ENCODE measurements around the gene CYTH1.
"Not testable (repeated sequence)": the region's sequence is repeated elsewhere in the genome, so short reads cannot be mapped to it uniquely, and the experiment has no call there.

The CYTH1 gene

DNA sequence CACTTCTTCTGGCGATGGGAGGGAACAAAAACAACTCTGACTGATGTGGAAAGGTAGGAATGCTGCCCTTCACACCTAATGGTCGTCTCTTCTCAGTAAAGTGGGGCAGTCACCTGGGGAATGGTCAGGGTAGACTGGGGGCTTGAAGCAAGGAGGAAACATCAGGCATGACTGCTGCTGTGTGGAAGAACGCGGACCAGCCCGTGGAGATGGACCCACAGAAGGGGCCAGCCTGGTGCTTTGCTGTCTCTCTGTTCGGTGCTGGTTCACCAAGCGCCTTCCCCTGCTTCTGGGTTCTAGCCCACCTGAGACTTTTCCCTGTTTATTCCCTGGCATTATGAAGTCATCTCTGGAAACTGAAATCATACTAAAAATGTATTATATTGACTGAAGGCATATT is 108.7 kb downstream of the CYTH1 start:
- H3K27ac ChIP-seq (ENCODE audit: insufficient read depth, low read depth, low read length, poor library complexity, severe bottlenecking): no peak overlapping the region
- 94 to 95% methylated on average over 7 of the region's 7 CpGs for WGBS, 2 experiments
- H3K27me3 ChIP-seq (ENCODE audit: control insufficient read depth, insufficient read depth, low read length, poor library complexity, severe bottlenecking): no peaks in the 10 kb centered on the region
- H3K4me1 ChIP-seq (ENCODE audit: control insufficient read depth, insufficient read depth, low read length): no peaks in the 10 kb centered on the region
- H3K36me3 ChIP-seq (ENCODE audit: control insufficient read depth, insufficient read depth, low read length): no peaks in the 10 kb centered on the region
- H3K9me3 ChIP-seq (ENCODE audit: control insufficient read depth, low read length): no peaks in the 10 kb centered on the region
- H3K4me3 ChIP-seq (ENCODE audit: insufficient read depth, low read depth, low read length): no peak overlapping the region

GRCh38 chr17:78672871-78673371 is 109.2 kb downstream of the CYTH1 start:
- H3K4me1 ChIP-seq (ENCODE audit: control insufficient read depth, insufficient read depth, low read length): no peaks in the 10 kb centered on the region
- 95 to 96% methylated on average over 5 of the region's 5 CpGs for whole genome bisulfite sequencing, 2 experiments
- H3K4me3 ChIP-seq (ENCODE audit: insufficient read depth, low read depth, low read length): no peak overlapping the region
- no peaks in the 10 kb centered on the region for H3K36me3 ChIP-seq (ENCODE audit: control insufficient read depth, insufficient read depth, low read length)
- no peak overlapping the region for H3K27ac ChIP-seq (ENCODE audit: insufficient read depth, low read depth, low read length, poor library complexity, severe bottlenecking)
- no peaks in the 10 kb centered on the region for H3K27me3 ChIP-seq (ENCODE audit: control insufficient read depth, insufficient read depth, low read length, poor library complexity, severe bottlenecking)
- H3K9me3 ChIP-seq (ENCODE audit: control insufficient read depth, low read length): no peaks in the 10 kb centered on the region

DNA sequence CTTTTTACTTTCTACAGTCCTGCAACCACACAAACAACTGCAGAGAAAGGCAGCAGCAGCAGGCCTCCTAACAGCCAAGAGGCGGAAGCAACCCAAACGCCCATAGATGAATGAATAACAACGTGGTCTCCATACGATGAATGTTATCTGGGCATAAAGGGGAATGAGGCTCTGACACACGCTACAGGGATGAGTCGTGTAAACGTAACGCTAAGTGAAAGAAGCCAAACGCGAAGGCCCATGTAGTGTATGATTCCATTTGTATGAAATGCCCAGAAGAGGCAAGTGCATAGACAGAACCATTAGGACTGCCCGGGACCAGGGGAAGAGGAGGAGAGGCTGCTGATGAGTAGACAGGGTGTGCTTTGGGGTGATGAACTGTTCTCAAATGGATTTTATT is 110.1 kb downstream of the CYTH1 start:
- Histone ChIP-seq H3K4me1 (ENCODE audit: control insufficient read depth, insufficient read depth, low read length) (no peaks in the 10 kb centered on the region), H3K4me3 (ENCODE audit: insufficient read depth, low read depth, low read length) (no peak overlapping the region), H3K36me3 (ENCODE audit: control insufficient read depth, insufficient read depth, low read length) (no peaks in the 10 kb centered on the region), H3K27me3 (ENCODE audit: control insufficient read depth, insufficient read depth, low read length, poor library complexity, severe bottlenecking) (no peaks in the 10 kb centered on the region), H3K9me3 (ENCODE audit: control insufficient read depth, low read length) (no peaks in the 10 kb centered on the region), H3K27ac (ENCODE audit: insufficient read depth, low read depth, low read length, poor library complexity, severe bottlenecking) (no peak overlapping the region)
- 94 to 95% methylated on average over 11 of the region's 11 CpGs for WGBS, 2 experiments

- H3K9me3 ChIP-seq (ENCODE audit: control insufficient read depth, low read length); H3K4me1 ChIP-seq (ENCODE audit: control insufficient read depth, insufficient read depth, low read length); H3K27ac ChIP-seq (ENCODE audit: insufficient read depth, low read depth, low read length, poor library complexity, severe bottlenecking); H3K27me3 ChIP-seq (ENCODE audit: control insufficient read depth, insufficient read depth, low read length, poor library complexity, severe bottlenecking); H3K4me3 ChIP-seq (ENCODE audit: insufficient read depth, low read depth, low read length); H3K36me3 ChIP-seq (ENCODE audit: control insufficient read depth, insufficient read depth, low read length): not testable (repeated sequence)
- WGBS, 2 experiments: 76 to 80% methylated on average over 3 of the region's 3 CpGs
Measured at GRCh38 chr17:78671726-78672001, 110.4 kb downstream of the CYTH1 start.

DNA sequence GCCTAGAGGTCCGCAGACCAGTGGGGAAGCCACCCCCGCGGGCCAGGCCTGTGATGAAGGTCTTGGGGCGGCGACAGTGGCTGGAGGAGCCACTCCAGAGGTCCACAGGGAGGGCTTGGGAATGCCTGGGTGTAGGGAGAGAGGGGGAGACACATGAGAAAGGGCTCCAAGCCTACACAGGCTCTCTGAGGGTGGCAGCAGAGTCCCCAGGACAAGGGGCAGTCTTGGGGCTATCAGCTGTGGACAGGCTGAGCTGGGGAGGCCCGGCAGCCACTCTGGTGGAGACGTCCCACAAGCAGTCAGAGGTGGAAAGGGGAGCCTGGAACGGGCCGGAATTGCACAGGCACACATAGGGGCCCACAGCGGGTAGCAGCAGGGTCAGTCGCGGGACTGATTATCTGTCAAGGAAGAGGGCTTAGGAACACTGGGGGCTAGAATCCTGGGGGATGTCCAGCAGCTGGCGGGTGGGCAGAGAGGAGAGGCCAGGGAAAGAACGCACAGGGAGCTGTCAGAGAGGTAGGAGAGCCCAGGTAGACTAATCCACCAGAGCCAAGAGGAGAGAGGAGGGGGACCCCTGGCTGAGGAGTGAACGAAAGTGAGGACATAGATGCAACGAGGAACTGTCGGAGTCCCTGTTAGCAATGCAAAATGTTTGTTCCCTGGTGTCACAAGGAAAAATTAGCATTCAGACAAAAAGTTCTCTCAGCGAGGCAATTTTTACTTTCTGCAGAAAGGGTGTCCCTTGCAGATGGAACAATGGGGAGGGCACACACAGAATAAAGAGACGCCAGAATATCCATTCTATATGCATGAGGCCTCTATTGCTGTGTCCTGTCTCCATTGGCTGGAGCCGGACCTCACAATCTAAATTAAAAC is 111.0 kb downstream of the CYTH1 start:
- Histone ChIP-seq H3K36me3 (ENCODE audit: control insufficient read depth, insufficient read depth, low read length) (no peaks in the 10 kb centered on the region), H3K9me3 (ENCODE audit: control insufficient read depth, low read length) (no peaks in the 10 kb centered on the region), H3K4me3 (ENCODE audit: insufficient read depth, low read depth, low read length) (no peak overlapping the region), H3K4me1 (ENCODE audit: control insufficient read depth, insufficient read depth, low read length) (peaks cover 7% of the 10 kb centered on the region), H3K27me3 (ENCODE audit: control insufficient read depth, insufficient read depth, low read length, poor library complexity, severe bottlenecking) (no peaks in the 10 kb centered on the region), H3K27ac (ENCODE audit: insufficient read depth, low read depth, low read length, poor library complexity, severe bottlenecking) (no peak overlapping the region)
- WGBS, 2 experiments: 91% methylated on average over 20 of the region's 20 CpGs

DNA sequence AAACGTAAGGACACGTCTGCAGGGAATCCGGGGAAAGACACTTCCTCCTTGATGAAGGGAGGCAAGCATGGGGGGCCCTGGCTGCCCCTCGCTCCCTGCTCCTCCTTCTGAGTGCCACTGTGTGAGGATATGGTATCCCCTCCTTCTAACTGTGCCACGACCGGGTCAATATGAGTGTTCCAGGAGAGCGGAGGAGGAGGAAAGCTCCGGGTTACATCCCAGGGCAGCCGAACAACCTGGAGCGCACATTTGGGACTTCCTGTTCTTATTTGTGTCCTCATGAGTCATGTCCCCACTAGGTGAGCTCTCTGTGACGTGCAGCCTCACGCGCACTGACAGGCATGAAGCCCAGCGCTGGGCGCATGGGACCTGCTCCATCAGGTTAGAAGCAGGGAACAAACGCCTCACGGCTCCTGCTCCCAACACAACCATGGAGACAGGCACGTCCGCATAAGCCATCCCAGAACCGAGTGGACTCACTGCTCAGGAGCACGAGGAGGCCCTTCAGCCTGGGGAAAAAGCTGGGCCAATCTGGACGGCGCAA is 112.0 kb downstream of the CYTH1 start:
- Histone ChIP-seq H3K9me3 (ENCODE audit: control insufficient read depth, low read length) (no peaks in the 10 kb centered on the region), H3K4me3 (ENCODE audit: insufficient read depth, low read depth, low read length) (no peak overlapping the region), H3K27me3 (ENCODE audit: control insufficient read depth, insufficient read depth, low read length, poor library complexity, severe bottlenecking) (no peaks in the 10 kb centered on the region), H3K27ac (ENCODE audit: insufficient read depth, low read depth, low read length, poor library complexity, severe bottlenecking) (no peak overlapping the region), H3K4me1 (ENCODE audit: control insufficient read depth, insufficient read depth, low read length) (peaks cover 7% of the 10 kb centered on the region), H3K36me3 (ENCODE audit: control insufficient read depth, insufficient read depth, low read length) (no peaks in the 10 kb centered on the region)
- WGBS, 2 experiments: 95% methylated on average over 23 of the region's 23 CpGs

DNA sequence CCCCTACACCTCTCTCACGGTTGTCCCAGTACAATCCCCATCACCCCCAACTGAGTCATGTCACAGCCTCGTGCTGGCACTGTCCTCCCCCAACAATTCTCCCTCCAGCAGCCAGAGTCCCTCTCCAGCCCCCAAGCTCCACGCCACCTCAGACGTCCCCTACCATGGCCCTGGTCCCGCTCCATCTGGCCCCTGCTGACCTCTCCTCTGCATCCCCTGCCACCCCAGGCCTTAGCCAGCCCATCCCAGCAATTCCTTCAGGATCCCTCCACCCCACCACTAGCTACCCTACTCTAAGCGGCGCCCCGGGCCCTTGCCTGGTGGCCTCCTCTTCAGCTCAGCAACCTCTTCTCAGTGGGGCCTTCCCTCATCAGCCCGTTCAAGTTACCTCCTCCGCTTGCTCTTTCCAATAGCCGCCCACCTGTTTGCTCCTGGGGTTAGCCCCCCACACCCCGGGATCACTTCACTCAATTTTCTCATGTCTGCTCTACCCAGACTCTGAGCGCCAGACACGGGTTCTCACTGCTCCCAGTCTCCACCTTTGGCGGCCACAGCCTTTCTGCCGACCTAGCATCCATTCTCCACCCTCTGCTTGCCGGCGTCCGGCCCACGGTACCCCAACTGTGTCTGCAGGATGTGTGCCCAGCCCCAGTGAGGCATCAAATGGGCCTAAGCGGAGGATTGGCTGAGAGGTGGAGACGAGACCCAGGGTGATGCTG is 112.7 kb downstream of the CYTH1 start:
- no peak overlapping the region for H3K27ac ChIP-seq (ENCODE audit: insufficient read depth, low read depth, low read length, poor library complexity, severe bottlenecking)
- peaks cover 7% of the 10 kb centered on the region for H3K4me1 ChIP-seq (ENCODE audit: control insufficient read depth, insufficient read depth, low read length)
- no peaks in the 10 kb centered on the region for H3K9me3 ChIP-seq (ENCODE audit: control insufficient read depth, low read length)
- H3K36me3 ChIP-seq (ENCODE audit: control insufficient read depth, insufficient read depth, low read length): no peaks in the 10 kb centered on the region
- whole genome bisulfite sequencing, 2 experiments: 93% methylated on average over 22 of the region's 22 CpGs
- H3K27me3 ChIP-seq (ENCODE audit: control insufficient read depth, insufficient read depth, low read length, poor library complexity, severe bottlenecking): no peaks in the 10 kb centered on the region
- no peak overlapping the region for H3K4me3 ChIP-seq (ENCODE audit: insufficient read depth, low read depth, low read length)

- Histone ChIP-seq H3K4me1 (ENCODE audit: control insufficient read depth, insufficient read depth, low read length) (peaks cover 7% of the 10 kb centered on the region), H3K9me3 (ENCODE audit: control insufficient read depth, low read length) (no peaks in the 10 kb centered on the region), H3K27me3 (ENCODE audit: control insufficient read depth, insufficient read depth, low read length, poor library complexity, severe bottlenecking) (no peaks in the 10 kb centered on the region), H3K4me3 (ENCODE audit: insufficient read depth, low read depth, low read length) (no peak overlapping the region), H3K27ac (ENCODE audit: insufficient read depth, low read depth, low read length, poor library complexity, severe bottlenecking) (no peak overlapping the region), H3K36me3 (ENCODE audit: control insufficient read depth, insufficient read depth, low read length) (no peaks in the 10 kb centered on the region)
- WGBS, 2 experiments: 87 to 93% methylated on average over 4 of the region's 4 CpGs
Measured at GRCh38 chr17:78668847-78669246, 113.2 kb downstream of the CYTH1 start.

DNA sequence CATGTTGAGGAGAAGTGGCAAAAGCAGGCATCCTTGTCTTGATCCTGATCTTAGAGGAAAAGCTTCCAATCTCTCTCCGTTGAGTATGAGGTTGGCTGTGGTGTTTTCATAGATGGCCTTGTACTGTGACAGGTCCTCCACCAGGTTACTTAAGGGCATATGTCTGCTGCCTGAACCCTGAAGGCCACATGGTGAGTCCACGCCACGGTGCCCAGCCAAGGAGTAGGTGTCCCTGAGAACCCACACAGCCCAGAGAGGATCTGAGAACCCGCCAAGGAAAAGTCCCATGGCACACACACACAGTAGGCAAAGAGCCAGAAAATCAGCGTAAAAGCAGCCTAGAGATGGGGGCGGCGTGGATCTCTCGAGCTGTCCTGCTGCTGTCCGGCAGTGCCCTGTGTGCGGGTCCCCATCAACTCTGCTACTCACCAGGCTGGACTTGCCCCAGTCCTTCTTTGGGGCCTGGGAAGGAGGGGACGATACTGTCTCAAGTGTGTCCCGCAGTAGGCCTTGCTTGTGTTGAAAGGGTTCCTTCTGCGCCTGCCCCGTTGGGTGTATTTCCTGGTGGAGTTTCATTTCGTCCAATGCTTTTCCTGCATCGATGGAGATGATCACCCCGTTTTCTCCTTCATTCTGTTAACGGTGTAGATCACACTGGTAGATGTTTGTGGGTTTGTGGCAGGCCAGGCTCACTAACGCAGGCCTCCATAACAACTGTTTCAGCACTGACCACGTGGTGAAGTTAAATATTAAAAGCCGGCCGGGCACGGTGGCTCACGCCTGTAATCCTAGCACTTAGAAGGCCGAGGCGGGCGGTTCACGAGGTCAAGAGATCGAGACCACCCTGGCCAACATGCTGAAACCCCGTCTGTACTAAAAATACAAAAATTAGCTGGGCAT is 114.1 kb downstream of the CYTH1 start:
- Histone ChIP-seq H3K36me3 (ENCODE audit: control insufficient read depth, insufficient read depth, low read length) (no peaks in the 10 kb centered on the region), H3K27ac (ENCODE audit: insufficient read depth, low read depth, low read length, poor library complexity, severe bottlenecking) (no peak overlapping the region), H3K27me3 (ENCODE audit: control insufficient read depth, insufficient read depth, low read length, poor library complexity, severe bottlenecking) (no peaks in the 10 kb centered on the region), H3K4me3 (ENCODE audit: insufficient read depth, low read depth, low read length) (no peak overlapping the region), H3K9me3 (ENCODE audit: control insufficient read depth, low read length) (no peaks in the 10 kb centered on the region), H3K4me1 (ENCODE audit: control insufficient read depth, insufficient read depth, low read length) (peaks cover 7% of the 10 kb centered on the region)
- WGBS, 2 experiments: 95 to 96% methylated on average over 30 of the region's 30 CpGs

All from ectodermal cell (in vitro differentiated cells).